Spleen (tissue), 7 donors: ENCODE measurements around the gene CACNG1.

Source experiments
- POLR2A ChIP-seq, 3 donors: fragments of 450-650 bp; IDR thresholded peaks; one replicate each; pipeline ENCODE4 v1.5.1; 2017; ENCODE audit warnings: antibody characterized with exemption in 3 of 3, mild to moderate bottlenecking in 1 of 3
- TF ChIP-seq, protein P1 (sequence below), 11 experiments: fragments of 200-600 bp in 7 of 11; fragments of 450-650 bp in 4 of 11; sonication (generic) in 4 of 11; IDR thresholded peaks in 8 of 11; conservative IDR thresholded peaks in 3 of 11; 1 replicate in 7 of 11; 2 replicates in 4 of 11; pipeline versions ENCODE4 v1.4.0 to v1.8.0; 2016 to 2021; ENCODE audit warnings: antibody characterized with exemption in 11 of 11, inconsistent platforms in 4 of 11, mild to moderate bottlenecking in 1 of 11
- donor health status: DM: no; HTN: no; CAD: no; lungs with moderate emphysema.
- donor health status: DM: no; HTN: no; CAD: no.
- donor health status: DM: no; HTN: no; CAD: no.

DNA sequence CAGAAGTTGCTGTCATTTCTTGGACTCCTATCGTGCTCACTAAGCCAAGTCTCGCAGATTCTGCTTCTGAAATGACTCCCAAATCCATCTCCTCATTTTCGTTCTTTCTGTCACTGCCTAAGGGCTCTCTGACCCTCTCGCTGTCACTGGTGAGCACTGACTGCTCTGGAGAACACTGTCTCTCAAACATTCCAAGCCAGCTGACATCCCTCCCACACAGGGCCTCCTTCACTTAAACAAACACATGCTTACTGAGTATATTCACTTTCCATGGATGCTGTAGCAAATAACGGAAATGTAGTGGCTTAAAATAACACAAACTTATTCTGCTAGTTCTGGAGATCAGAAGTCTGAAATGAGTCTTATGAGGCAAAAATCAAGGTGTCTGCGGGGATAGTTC lies 18.8 kb downstream of the CACNG1 start:
- no peak for TF ChIP-seq POLR2A (IDR thresholded peaks at IDR 0.05)
- TF ChIP-seq, protein P1, sequence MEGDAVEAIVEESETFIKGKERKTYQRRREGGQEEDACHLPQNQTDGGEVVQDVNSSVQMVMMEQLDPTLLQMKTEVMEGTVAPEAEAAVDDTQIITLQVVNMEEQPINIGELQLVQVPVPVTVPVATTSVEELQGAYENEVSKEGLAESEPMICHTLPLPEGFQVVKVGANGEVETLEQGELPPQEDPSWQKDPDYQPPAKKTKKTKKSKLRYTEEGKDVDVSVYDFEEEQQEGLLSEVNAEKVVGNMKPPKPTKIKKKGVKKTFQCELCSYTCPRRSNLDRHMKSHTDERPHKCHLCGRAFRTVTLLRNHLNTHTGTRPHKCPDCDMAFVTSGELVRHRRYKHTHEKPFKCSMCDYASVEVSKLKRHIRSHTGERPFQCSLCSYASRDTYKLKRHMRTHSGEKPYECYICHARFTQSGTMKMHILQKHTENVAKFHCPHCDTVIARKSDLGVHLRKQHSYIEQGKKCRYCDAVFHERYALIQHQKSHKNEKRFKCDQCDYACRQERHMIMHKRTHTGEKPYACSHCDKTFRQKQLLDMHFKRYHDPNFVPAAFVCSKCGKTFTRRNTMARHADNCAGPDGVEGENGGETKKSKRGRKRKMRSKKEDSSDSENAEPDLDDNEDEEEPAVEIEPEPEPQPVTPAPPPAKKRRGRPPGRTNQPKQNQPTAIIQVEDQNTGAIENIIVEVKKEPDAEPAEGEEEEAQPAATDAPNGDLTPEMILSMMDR (IDR thresholded peaks at IDR 0.05 in 8 of 11, conservative IDR thresholded peaks at IDR 0.05 in 3 of 11), result no peak
